Neural progenitor cell (in vitro differentiated cells): Measurements from ENCODE around the gene UROS.

Source experiments
- CTCF ChIP-seq: fragments of 200-600 bp; sonication (generic); IDR thresholded peaks from 2 replicates; pipeline ENCODE4 v1.5.1; 2017; ENCODE audit warnings: antibody characterized with exemption, mild to moderate bottlenecking
- EZH2 ChIP-seq: fragments of 200-600 bp; sonication (generic); IDR thresholded peaks from 2 replicates; pipeline ENCODE4 v1.6.1; 2017; ENCODE audit warnings: antibody characterized with exemption, mild to moderate bottlenecking, moderate library complexity
- EZH2phosphoT487 ChIP-seq: fragments of 200-600 bp; sonication (generic); IDR thresholded peaks from 2 replicates; pipeline ENCODE4 v1.6.1; 2017; ENCODE audit warnings: antibody characterized with exemption

GRCh38 chr10:125857185-125857760 is 34.2 kb upstream of the UROS start:
- no peak for TF ChIP-seq CTCF
- TF ChIP-seq EZH2phosphoT487: no peak
- no peak for TF ChIP-seq EZH2
